Natural killer cell treated with Interleukin-12 subunit alpha and Interleukin-12 subunit beta and Interleukin-15 and Interleukin-18, amount 100 ng/mL, for 72 hours (primary cell): Measurements from ENCODE around the gene STIMATE. TPM values are rescaled to one million over a fixed set of nuclear protein-coding genes. Genes with fewer than 3 reads are reported as not detected.

ENCODE experiments used
- ATAC-seq, 2 donors: fragments of 150-1000 bp; cut with Tn5 transposase in 1 of 2; sonication (Bioruptor Pico), chemical (Tn5 transposase) in 1 of 2; 2 replicates each; pipeline ENCODE4 v1.10.0; 2021
- DNase-seq: peaks from one replicate; pipeline ENCODE4 v3.0.0; 2022; ENCODE audit warnings: low spot score
- H3K27ac Mint-ChIP-seq, 2 donors: 1 replicate in 1 of 2; 2 replicates in 1 of 2; pipeline ENCODE4 v1.8.0; 2022; ENCODE audit warnings: mixed read lengths in 2 of 2, mild to moderate bottlenecking in 1 of 2, moderate library complexity in 1 of 2
- H3K27me3 Mint-ChIP-seq, 2 donors: 1 replicate in 1 of 2; 2 replicates in 1 of 2; pipeline ENCODE4 v1.8.0; 2022; ENCODE audit warnings: mixed read lengths in 2 of 2
- H3K36me3 Mint-ChIP-seq: one replicate; pipeline ENCODE4 v1.8.0; 2022; ENCODE audit warnings: mixed read lengths
- H3K4me1 Mint-ChIP-seq, 2 donors: 1 replicate in 1 of 2; 2 replicates in 1 of 2; pipeline ENCODE4 v1.8.0; 2022; ENCODE audit warnings: low read depth in 2 of 2, mixed read lengths in 2 of 2, mild to moderate bottlenecking in 1 of 2
- H3K4me3 Mint-ChIP-seq: one replicate; pipeline ENCODE4 v1.8.0; 2022; ENCODE audit warnings: mixed read lengths
- H3K9me3 Mint-ChIP-seq: 2 replicates; pipeline ENCODE4 v1.8.0; 2022; ENCODE audit warnings: mixed read lengths
- total RNA-seq, 2 donors: library from RNA; stranded (reverse); gene quantifications; one replicate each; pipeline ENCODE4 v1.2.3, GENCODE V29; 2022

The STIMATE gene
- total RNA-seq, 2 donors from 2014 or later: 19.8 to 31.1 TPM

DNA sequence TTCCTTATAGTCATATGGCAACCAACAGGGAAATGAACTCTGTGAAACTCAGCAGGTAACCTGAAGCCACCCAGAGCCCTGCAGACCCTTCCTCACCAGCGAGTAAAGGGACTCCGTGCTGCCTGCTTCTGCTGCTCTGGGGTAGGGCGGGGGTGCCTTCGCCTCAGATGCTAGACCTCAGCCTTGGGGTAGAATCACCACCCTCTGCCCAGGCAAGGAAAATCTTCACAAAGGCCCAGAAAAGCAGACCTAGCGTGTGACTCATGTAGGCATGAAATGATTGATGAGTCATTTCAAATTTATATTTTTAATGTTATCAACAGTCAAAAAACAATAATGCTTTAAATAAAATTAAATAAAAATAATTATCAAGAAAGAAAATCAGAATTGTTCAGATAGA, 6.6 kb downstream of the STIMATE start:
- peak in 1 of 2 donors; percentile 52 for ATAC-seq
- H3K27me3 Mint-ChIP-seq: no peaks in the 10 kb centered on the region
- no peak for DNase-seq
- H3K9me3 Mint-ChIP-seq: no peaks in the 10 kb centered on the region
- H3K36me3 Mint-ChIP-seq: peaks cover 3% of the 10 kb centered on the region
- peak overlapping the region; percentile 73 for H3K4me3 Mint-ChIP-seq
- peaks cover 33 to 39% of the 10 kb centered on the region in 2 donors for H3K4me1 Mint-ChIP-seq
- peak overlapping the region in 1 of 2 donors; percentile 53 for H3K27ac Mint-ChIP-seq

DNA sequence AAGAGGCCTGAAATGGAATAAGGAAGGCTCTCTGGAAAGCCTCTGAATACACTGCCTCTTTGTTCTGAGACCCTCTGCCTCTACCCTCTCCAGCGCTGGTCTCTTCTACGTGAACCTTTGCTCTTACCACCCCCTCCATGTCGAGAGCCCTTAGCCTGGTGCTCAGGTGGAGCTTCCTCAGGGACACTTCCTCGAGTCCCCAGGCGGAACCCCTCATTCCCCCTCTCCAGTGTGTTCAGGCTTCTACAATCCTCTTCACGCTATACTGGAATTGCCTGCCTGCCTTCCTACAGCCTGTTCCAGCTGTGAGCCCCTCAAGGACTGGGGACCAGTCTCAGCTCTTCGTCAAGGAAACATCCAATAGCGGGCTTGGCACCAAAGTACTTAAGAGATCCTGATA, 7.4 kb downstream of the STIMATE start:
- Mint-ChIP-seq H3K36me3 (peaks cover 11% of the 10 kb centered on the region), H3K4me3 (no peak overlapping the region), H3K27ac (no peak overlapping the region), H3K4me1 (peaks cover 26 to 31% of the 10 kb centered on the region in 2 donors), H3K27me3 (no peaks in the 10 kb centered on the region), H3K9me3 (no peaks in the 10 kb centered on the region)
- no peak for ATAC-seq
- no peak for DNase-seq

DNA sequence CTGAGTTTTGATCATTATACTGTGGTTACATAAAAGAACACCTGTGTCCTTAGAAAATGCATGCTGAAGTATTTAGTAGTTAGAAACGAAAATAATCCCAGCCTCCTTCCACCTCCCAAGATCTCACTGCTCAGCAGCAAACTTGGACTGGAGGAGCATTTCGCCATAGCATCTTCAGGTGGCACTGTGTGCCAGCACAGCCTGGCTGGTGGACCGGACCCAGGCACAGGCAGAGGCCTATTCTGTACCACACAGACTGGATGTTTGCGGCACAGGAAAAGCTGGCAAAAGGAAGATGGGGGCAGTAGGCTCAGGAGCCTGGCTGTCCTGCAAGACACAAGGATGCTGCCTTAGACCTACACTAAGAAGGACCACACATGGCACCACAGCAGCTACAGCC, 10.2 kb downstream of the STIMATE start:
- no peaks in the 10 kb centered on the region for H3K27me3 Mint-ChIP-seq
- no peak overlapping the region for H3K27ac Mint-ChIP-seq
- H3K4me1 Mint-ChIP-seq: peaks cover 12 to 17% of the 10 kb centered on the region in 2 donors
- no peaks in the 10 kb centered on the region for H3K9me3 Mint-ChIP-seq
- DNase-seq (no peak), ATAC-seq (no peak)
- H3K4me3 Mint-ChIP-seq: no peak overlapping the region
- peaks cover 11% of the 10 kb centered on the region for H3K36me3 Mint-ChIP-seq

- DNase-seq (no peak), ATAC-seq (no peak)
- Mint-ChIP-seq H3K27ac (no peak overlapping the region), H3K36me3 (peaks cover 11% of the 10 kb centered on the region), H3K27me3 (no peaks in the 10 kb centered on the region), H3K9me3 (no peaks in the 10 kb centered on the region), H3K4me1 (peaks cover 11 to 12% of the 10 kb centered on the region in 2 donors), H3K4me3 (no peak overlapping the region)
Observed at GRCh38 chr3:52886049-52886730, 11.2 kb downstream of the STIMATE start.

- H3K4me3 Mint-ChIP-seq: no peak overlapping the region
- no peaks in the 10 kb centered on the region for H3K27me3 Mint-ChIP-seq
- H3K27ac Mint-ChIP-seq: no peak overlapping the region
- peaks cover 3 to 5% of the 10 kb centered on the region in 2 donors for H3K4me1 Mint-ChIP-seq
- H3K36me3 Mint-ChIP-seq: peaks cover 11% of the 10 kb centered on the region
- no peak for ATAC-seq
- DNase-seq: no peak
- no peaks in the 10 kb centered on the region for H3K9me3 Mint-ChIP-seq
Observed at GRCh38 chr3:52882377-52882776, 15.0 kb downstream of the STIMATE start.

- DNase-seq: no peak
- no peak overlapping the region for H3K4me3 Mint-ChIP-seq
- H3K27ac Mint-ChIP-seq: no peak overlapping the region
- H3K9me3 Mint-ChIP-seq: no peaks in the 10 kb centered on the region
- ATAC-seq: no peak
- H3K4me1 Mint-ChIP-seq: peaks cover 3 to 5% of the 10 kb centered on the region in 2 donors
- peaks cover 11% of the 10 kb centered on the region for H3K36me3 Mint-ChIP-seq
- H3K27me3 Mint-ChIP-seq: no peaks in the 10 kb centered on the region
Observed at GRCh38 chr3:52881871-52882270, 15.5 kb downstream of the STIMATE start.

- ATAC-seq: peak in 1 of 2 donors; percentile 53
- H3K27me3 Mint-ChIP-seq: no peaks in the 10 kb centered on the region
- peaks cover under 1 to 6% of the 10 kb centered on the region in 2 donors for H3K4me1 Mint-ChIP-seq
- no peak for DNase-seq
- no peaks in the 10 kb centered on the region for H3K9me3 Mint-ChIP-seq
- H3K27ac Mint-ChIP-seq: no peak overlapping the region
- peaks cover 6% of the 10 kb centered on the region for H3K36me3 Mint-ChIP-seq
- no peak overlapping the region for H3K4me3 Mint-ChIP-seq
Observed at GRCh38 chr3:52880474-52880873, 16.9 kb downstream of the STIMATE start.

DNA sequence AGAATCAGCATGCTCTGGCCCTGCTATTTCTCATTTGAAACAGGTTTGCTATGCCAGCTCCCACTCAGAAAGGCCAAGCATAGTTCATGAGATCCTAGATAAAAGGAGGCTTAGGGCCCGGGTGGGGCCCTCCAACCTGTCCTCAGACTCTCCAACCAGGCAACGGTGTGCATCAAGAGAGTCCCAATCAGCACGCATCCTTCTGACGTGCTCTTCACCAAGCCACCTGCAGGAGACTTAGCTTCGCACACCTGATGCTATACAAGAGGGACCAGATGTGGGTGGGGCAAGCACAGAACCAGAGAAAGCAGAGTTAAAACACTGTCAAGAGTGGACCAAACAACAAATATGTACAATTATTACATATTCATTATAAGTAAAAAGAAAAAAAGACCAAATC, 17.3 kb downstream of the STIMATE start:
- no peak for DNase-seq
- peaks cover 2% of the 10 kb centered on the region for H3K36me3 Mint-ChIP-seq
- no peaks in the 10 kb centered on the region for H3K9me3 Mint-ChIP-seq
- H3K4me3 Mint-ChIP-seq: no peak overlapping the region
- H3K4me1 Mint-ChIP-seq: peaks cover 5 to 10% of the 10 kb centered on the region in 2 donors
- ATAC-seq: no peak
- no peaks in the 10 kb centered on the region for H3K27me3 Mint-ChIP-seq
- no peak overlapping the region for H3K27ac Mint-ChIP-seq

DNA sequence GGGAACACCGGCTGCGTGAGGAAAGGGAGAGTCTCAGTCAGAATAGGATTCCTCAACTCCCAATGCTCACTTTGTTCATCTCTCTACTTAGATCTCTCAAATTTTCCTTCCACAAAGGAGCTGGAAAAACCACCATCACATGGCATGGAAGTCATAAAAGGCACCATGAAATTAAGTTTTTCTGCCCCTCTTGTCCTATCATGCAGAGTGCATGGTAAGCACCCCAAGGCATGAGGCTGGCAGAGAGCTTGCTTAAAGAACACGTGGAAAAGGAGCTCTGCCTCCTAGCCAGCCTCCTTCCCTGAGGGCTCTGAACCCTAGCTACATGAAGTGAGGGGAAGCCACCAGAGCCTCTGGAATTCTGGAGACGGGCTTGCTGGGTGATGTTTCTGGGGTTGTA, 17.8 kb downstream of the STIMATE start:
- Mint-ChIP-seq H3K4me3 (no peak overlapping the region), H3K36me3 (no peaks in the 10 kb centered on the region), H3K27me3 (no peaks in the 10 kb centered on the region), H3K27ac (no peak overlapping the region), H3K4me1 (peaks cover 9 to 14% of the 10 kb centered on the region in 2 donors), H3K9me3 (no peaks in the 10 kb centered on the region)
- DNase-seq: no peak
- ATAC-seq: no peak

DNA sequence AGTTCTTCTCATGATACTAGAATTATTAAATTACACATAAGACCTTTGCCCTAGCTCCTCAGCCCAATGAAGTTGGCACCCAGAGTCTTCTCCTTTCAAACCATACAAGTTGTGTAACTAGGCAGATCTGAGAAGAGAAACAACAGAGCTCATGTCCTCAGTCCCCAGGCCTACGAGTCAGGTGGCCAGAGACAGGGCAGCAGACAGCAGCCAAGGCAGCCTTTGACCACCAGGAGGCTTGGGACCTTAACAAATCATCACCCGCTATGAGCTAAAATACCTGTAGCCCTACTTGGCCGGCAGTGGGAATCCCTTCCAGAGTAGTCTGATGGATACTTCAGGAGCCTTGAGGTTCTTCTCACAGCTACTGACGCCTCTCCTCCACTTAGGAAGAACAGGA, 18.3 kb downstream of the STIMATE start:
- DNase-seq: no peak
- H3K4me1 Mint-ChIP-seq: peaks cover 13 to 19% of the 10 kb centered on the region in 2 donors
- no peak for ATAC-seq
- H3K36me3 Mint-ChIP-seq: no peaks in the 10 kb centered on the region
- H3K4me3 Mint-ChIP-seq: no peak overlapping the region
- H3K27ac Mint-ChIP-seq: no peak overlapping the region
- no peaks in the 10 kb centered on the region for H3K27me3 Mint-ChIP-seq
- no peaks in the 10 kb centered on the region for H3K9me3 Mint-ChIP-seq

- H3K27me3 Mint-ChIP-seq: no peaks in the 10 kb centered on the region
- DNase-seq (no peak), ATAC-seq (no peak)
- peaks cover 21 to 23% of the 10 kb centered on the region in 2 donors for H3K4me1 Mint-ChIP-seq
- H3K36me3 Mint-ChIP-seq: no peaks in the 10 kb centered on the region
- H3K27ac Mint-ChIP-seq: no peak overlapping the region
- H3K4me3 Mint-ChIP-seq: no peak overlapping the region
- no peaks in the 10 kb centered on the region for H3K9me3 Mint-ChIP-seq
Observed at GRCh38 chr3:52877085-52877484, 20.3 kb downstream of the STIMATE start.

- H3K9me3 Mint-ChIP-seq: no peaks in the 10 kb centered on the region
- peak overlapping the region; percentile 25 for H3K4me3 Mint-ChIP-seq
- H3K27ac Mint-ChIP-seq: peak overlapping the region in 1 of 2 donors; percentile 48
- H3K36me3 Mint-ChIP-seq: no peaks in the 10 kb centered on the region
- peaks cover 29 to 37% of the 10 kb centered on the region in 2 donors for H3K4me1 Mint-ChIP-seq
- H3K27me3 Mint-ChIP-seq: no peaks in the 10 kb centered on the region
- no peak for DNase-seq
- ATAC-seq: no peak
Observed at GRCh38 chr3:52874864-52875587, 22.3 kb downstream of the STIMATE start.

GRCh38 chr3:52874160-52874701, 23.1 kb downstream of the STIMATE start:
- H3K36me3 Mint-ChIP-seq: no peaks in the 10 kb centered on the region
- no peaks in the 10 kb centered on the region for H3K27me3 Mint-ChIP-seq
- no peak overlapping the region for H3K27ac Mint-ChIP-seq
- H3K9me3 Mint-ChIP-seq: no peaks in the 10 kb centered on the region
- ATAC-seq (no peak), DNase-seq (no peak)
- no peak overlapping the region for H3K4me3 Mint-ChIP-seq
- peaks cover 29 to 41% of the 10 kb centered on the region in 2 donors for H3K4me1 Mint-ChIP-seq

DNA sequence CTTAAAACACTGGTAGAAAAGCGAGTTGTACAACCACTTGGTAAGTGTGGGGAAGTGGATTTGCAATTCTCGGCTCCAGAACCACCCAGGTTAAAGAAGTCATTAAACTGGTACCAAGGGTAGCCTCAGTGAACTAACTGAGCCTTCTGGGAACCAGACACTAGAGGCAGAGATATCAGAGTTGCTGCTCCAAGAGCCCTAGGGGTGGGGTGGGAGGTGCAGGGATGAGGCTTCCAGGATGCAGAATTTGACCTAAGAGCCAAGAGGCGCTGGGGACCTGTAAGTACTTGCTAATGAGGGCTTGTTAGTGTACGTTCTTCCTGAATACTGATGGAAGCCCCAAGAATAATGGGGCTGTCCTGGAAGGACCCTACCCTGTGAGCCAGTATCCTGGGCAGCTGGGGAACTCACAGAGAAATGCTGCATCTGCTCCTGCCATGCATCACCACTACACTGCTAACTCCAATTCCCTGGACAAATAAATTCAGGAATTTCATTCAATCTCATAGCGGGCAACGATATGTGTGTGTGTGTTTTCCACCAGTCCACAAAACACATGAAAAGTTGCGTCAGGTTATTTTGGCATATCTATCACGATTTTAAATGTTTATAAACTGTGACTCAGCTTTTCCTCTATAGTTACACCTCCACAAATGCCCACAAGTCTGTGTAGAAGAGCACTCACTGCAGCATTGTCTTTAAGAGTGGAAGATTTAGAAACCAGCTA, 23.8 kb downstream of the STIMATE start:
- Mint-ChIP-seq H3K27ac (no peak overlapping the region), H3K4me3 (no peak overlapping the region), H3K36me3 (no peaks in the 10 kb centered on the region), H3K27me3 (no peaks in the 10 kb centered on the region), H3K9me3 (no peaks in the 10 kb centered on the region), H3K4me1 (peaks cover 29 to 46% of the 10 kb centered on the region in 2 donors)
- no peak for DNase-seq
- ATAC-seq: no peak
